Endodermal cell (in vitro differentiated cells): ENCODE results near the gene BET1L. TPM values are rescaled to one million over a fixed set of nuclear protein-coding genes. Genes with fewer than 3 reads are reported as not detected.

Experiments used
- DNase-seq: peaks from one replicate; pipeline ENCODE4 v3.0.0-alpha.2; 2017
- H3K27ac ChIP-seq: 2 replicates; pipeline ENCODE4 v1.5.1; 2013; ENCODE audit warnings: mild to moderate bottlenecking, low read depth, low read length, moderate library complexity
- H3K27me3 ChIP-seq: 2 replicates; pipeline ENCODE4 v1.6.1; 2013; ENCODE audit warnings: mild to moderate bottlenecking, low read length, moderate library complexity; ENCODE audit not compliant: insufficient read depth, control insufficient read depth, poor library complexity, severe bottlenecking
- H3K36me3 ChIP-seq: 2 replicates; pipeline ENCODE4 v1.7.0; 2013; ENCODE audit warnings: mild to moderate bottlenecking, low read length, moderate library complexity; ENCODE audit not compliant: control insufficient read depth, insufficient read depth
- H3K4me1 ChIP-seq: one replicate; pipeline ENCODE4 v1.7.0; 2013; ENCODE audit warnings: low read length; ENCODE audit not compliant: control insufficient read depth, insufficient read depth
- H3K4me3 ChIP-seq: 2 replicates; pipeline ENCODE4 v1.5.1; 2013; ENCODE audit warnings: mild to moderate bottlenecking, low read length, moderate library complexity
- H3K9ac ChIP-seq: 2 replicates; pipeline ENCODE4 v1.6.1; 2013; ENCODE audit warnings: mild to moderate bottlenecking, low read length, moderate library complexity; ENCODE audit not compliant: poor library complexity, severe bottlenecking; ENCODE audit errors: extremely low read depth
- H3K9me3 ChIP-seq: 2 replicates; pipeline ENCODE4 v1.6.1; 2013; ENCODE audit warnings: mild to moderate bottlenecking, low read length, moderate library complexity; ENCODE audit not compliant: control insufficient read depth
- H3K27ac Mint-ChIP-seq: 2 replicates; pipeline ENCODE4 v1.8.0; 2020; ENCODE audit warnings: mixed read lengths
- H3K27me3 Mint-ChIP-seq: 2 replicates; pipeline ENCODE4 v1.8.0; 2021; ENCODE audit warnings: mild to moderate bottlenecking, mixed read lengths; ENCODE audit not compliant: insufficient read depth
- H3K36me3 Mint-ChIP-seq: 2 replicates; pipeline ENCODE4 v1.8.0; 2020; ENCODE audit warnings: low read depth, mixed read lengths
- H3K4me1 Mint-ChIP-seq: 2 replicates; pipeline ENCODE4 v1.8.0; 2020; ENCODE audit warnings: mixed read lengths
- H3K4me3 Mint-ChIP-seq: 2 replicates; pipeline ENCODE4 v1.8.0; 2020; ENCODE audit warnings: mild to moderate bottlenecking, moderate library complexity, mixed read lengths
- H3K9me3 Mint-ChIP-seq: 2 replicates; pipeline ENCODE4 v1.8.0; 2020; ENCODE audit warnings: mild to moderate bottlenecking, mixed read lengths
- CTCF ChIP-seq: fragments of 200-600 bp; sonication (generic); conservative IDR thresholded peaks from 2 replicates; pipeline ENCODE4 v1.5.0; 2021; ENCODE audit warnings: antibody characterized with exemption, mild to moderate bottlenecking
- WGBS, 2 experiments: methylation state at CpG; one replicate each; pipeline versions ENCODE4 v1.1.5 to v1.1.7; 2013; ENCODE audit warnings: missing lambda C conversion rate in 2 of 2, mixed read lengths in 1 of 2; ENCODE audit not compliant: insufficient coverage in 1 of 2, insufficient read length in 1 of 2; 5-methylcytosine and 5-hydroxymethylcytosine counted together
- total RNA-seq, 2 donors: library from RNA; stranded (reverse); fragmentation: NEBNext Ultra II Directional in 1 of 2; extraction: Animal tissue kit (Norgen Biotek cat#: 25700) in 1 of 2; gene quantifications; 2 replicates in 1 of 2; 3 replicates in 1 of 2; pipeline ENCODE4 v1.2.1, GENCODE V29; 2021

The BET1L gene
- total RNA-seq, 2 donors from 2014 or later = 47.4 to 63.7 TPM

DNA sequence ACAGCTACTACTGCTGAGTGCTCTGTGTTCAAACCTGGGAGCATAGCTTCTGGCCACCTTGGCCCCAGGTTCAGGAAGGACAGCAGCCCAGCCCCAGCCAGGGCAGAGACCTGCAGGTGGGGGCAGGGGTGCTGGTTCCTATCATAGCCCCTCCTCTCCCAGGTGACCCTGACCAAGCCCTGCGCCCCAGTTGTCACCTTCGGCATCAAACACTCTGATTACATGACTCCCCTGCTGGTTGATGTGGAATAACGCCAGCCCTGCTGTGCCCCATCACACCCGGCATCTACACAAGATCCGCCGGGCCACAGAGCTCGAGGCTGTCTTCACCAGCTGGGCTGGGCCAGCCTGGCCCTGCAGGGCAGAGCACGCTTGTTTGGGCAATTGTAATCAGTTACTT is 7.4 kb downstream of the BET1L start:
- DNase-seq = peak; percentile 48
- Histone ChIP-seq H3K36me3 (peaks cover 19% of the 10 kb centered on the region), H3K9ac (no peak overlapping the region), H3K27me3 (no peaks in the 10 kb centered on the region), H3K4me3 (no peak overlapping the region), H3K27ac (no peak overlapping the region), H3K4me1 (peaks cover 21% of the 10 kb centered on the region), H3K9me3 (no peaks in the 10 kb centered on the region)
- peaks cover 24% of the 10 kb centered on the region for H3K36me3 Mint-ChIP-seq
- H3K27ac Mint-ChIP-seq = no peak overlapping the region
- H3K27me3 Mint-ChIP-seq = peaks cover 2% of the 10 kb centered on the region
- TF ChIP-seq CTCF = peak; percentile 37
- H3K9me3 Mint-ChIP-seq = no peaks in the 10 kb centered on the region
- no peak overlapping the region for H3K4me3 Mint-ChIP-seq
- 90 to 100% methylated on average over 1 to 8 of the region's 8 CpGs for WGBS, 2 experiments
- H3K4me1 Mint-ChIP-seq = peaks cover 22% of the 10 kb centered on the region

- Mint-ChIP-seq H3K4me1 (peaks cover 22% of the 10 kb centered on the region), H3K9me3 (no peaks in the 10 kb centered on the region), H3K27ac (no peak overlapping the region), H3K4me3 (no peak overlapping the region), H3K27me3 (peaks cover 2% of the 10 kb centered on the region), H3K36me3 (peaks cover 20% of the 10 kb centered on the region)
- peaks cover 17% of the 10 kb centered on the region for H3K4me1 ChIP-seq
- no peak overlapping the region for H3K27ac ChIP-seq
- H3K4me3 ChIP-seq = no peak overlapping the region
- no peaks in the 10 kb centered on the region for H3K27me3 ChIP-seq
- DNase-seq = peak; percentile 31
- peaks cover 12% of the 10 kb centered on the region for H3K36me3 ChIP-seq
- no peak overlapping the region for H3K9ac ChIP-seq
- TF ChIP-seq CTCF = no peak
- WGBS, 2 experiments = 88 to 89% methylated on average over 4 to 13 of the region's 13 CpGs
- no peaks in the 10 kb centered on the region for H3K9me3 ChIP-seq
Measured at GRCh38 chr11:199004-199581, 8.1 kb downstream of the BET1L start.

- no peak overlapping the region for H3K4me3 Mint-ChIP-seq
- Histone ChIP-seq H3K4me1 (peaks cover 14% of the 10 kb centered on the region), H3K4me3 (no peak overlapping the region), H3K27me3 (no peaks in the 10 kb centered on the region), H3K36me3 (peaks cover 9% of the 10 kb centered on the region), H3K9ac (no peak overlapping the region), H3K27ac (no peak overlapping the region), H3K9me3 (no peaks in the 10 kb centered on the region)
- peaks cover 14% of the 10 kb centered on the region for H3K4me1 Mint-ChIP-seq
- peaks cover 2% of the 10 kb centered on the region for H3K27me3 Mint-ChIP-seq
- TF ChIP-seq CTCF = no peak
- peaks cover 13% of the 10 kb centered on the region for H3K36me3 Mint-ChIP-seq
- DNase-seq = peak; percentile 29
- no peak overlapping the region for H3K27ac Mint-ChIP-seq
- no peaks in the 10 kb centered on the region for H3K9me3 Mint-ChIP-seq
- WGBS, 2 experiments = 92 to 94% methylated on average over 5 to 21 of the region's 21 CpGs
Measured at GRCh38 chr11:198236-198806, 8.9 kb downstream of the BET1L start.
